Body of pancreas (tissue), 4 donors: ENCODE data around the gene SMIM9.
"Not testable (repeated sequence)": the region's sequence is repeated elsewhere in the genome, so short reads cannot be mapped to it uniquely, and the experiment has no call there.

Experiments
- POLR2A ChIP-seq, 3 donors: fragments of 450-650 bp; IDR thresholded peaks; one replicate each; pipeline ENCODE4 v1.6.1; 2016; ENCODE audit warnings: antibody characterized with exemption in 3 of 3, mild to moderate bottlenecking in 2 of 3
- TF ChIP-seq, protein P1 (sequence below), 7 experiments: fragments of 450-650 bp in 4 of 7; fragments of 200-600 bp in 3 of 7; sonication (generic) in 3 of 7; IDR thresholded peaks; one replicate each; pipeline ENCODE4 v1.5.1; 2016 to 2019; ENCODE audit warnings: antibody characterized with exemption in 7 of 7

DNA sequence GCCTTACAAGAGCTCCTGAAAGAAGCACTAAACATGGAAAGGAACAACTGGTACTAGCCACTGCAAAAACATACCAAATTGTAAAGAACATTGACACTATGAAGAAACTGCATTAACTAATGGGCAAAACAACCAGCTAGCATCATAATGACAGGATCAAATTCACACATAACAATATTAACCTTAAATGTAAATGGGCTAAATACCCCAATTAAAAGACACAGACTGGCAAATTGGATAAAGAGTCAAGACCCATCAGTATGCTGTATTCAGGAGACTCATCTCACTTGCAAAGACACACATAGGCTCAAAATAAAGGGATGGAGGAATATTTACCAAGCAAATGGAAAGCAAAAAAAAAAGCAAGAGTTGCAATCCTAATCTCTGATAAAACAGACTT lies 34.1 kb upstream of the SMIM9 start:
- not testable (repeated sequence) for TF ChIP-seq POLR2A (IDR thresholded peaks at IDR 0.05)
- TF ChIP-seq, protein P1, sequence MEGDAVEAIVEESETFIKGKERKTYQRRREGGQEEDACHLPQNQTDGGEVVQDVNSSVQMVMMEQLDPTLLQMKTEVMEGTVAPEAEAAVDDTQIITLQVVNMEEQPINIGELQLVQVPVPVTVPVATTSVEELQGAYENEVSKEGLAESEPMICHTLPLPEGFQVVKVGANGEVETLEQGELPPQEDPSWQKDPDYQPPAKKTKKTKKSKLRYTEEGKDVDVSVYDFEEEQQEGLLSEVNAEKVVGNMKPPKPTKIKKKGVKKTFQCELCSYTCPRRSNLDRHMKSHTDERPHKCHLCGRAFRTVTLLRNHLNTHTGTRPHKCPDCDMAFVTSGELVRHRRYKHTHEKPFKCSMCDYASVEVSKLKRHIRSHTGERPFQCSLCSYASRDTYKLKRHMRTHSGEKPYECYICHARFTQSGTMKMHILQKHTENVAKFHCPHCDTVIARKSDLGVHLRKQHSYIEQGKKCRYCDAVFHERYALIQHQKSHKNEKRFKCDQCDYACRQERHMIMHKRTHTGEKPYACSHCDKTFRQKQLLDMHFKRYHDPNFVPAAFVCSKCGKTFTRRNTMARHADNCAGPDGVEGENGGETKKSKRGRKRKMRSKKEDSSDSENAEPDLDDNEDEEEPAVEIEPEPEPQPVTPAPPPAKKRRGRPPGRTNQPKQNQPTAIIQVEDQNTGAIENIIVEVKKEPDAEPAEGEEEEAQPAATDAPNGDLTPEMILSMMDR (IDR thresholded peaks at IDR 0.05) = not testable (repeated sequence)
